Activated CD8-positive, alpha-beta memory T cell treated with anti-CD3 and anti-CD28 coated beads for 24 hours (primary cell): ENCODE data around the gene TK2.
A peak's percentile ranks its signal among the peaks of the same experiment; 100 is the strongest.
"Not testable (repeated sequence)": the region's sequence is repeated elsewhere in the genome, so short reads cannot be mapped to it uniquely, and the experiment has no call there.

ENCODE experiments used
- DNase-seq: peaks from one replicate; pipeline ENCODE4 v3.0.0-alpha.2; 2020

TK2 gene

DNA sequence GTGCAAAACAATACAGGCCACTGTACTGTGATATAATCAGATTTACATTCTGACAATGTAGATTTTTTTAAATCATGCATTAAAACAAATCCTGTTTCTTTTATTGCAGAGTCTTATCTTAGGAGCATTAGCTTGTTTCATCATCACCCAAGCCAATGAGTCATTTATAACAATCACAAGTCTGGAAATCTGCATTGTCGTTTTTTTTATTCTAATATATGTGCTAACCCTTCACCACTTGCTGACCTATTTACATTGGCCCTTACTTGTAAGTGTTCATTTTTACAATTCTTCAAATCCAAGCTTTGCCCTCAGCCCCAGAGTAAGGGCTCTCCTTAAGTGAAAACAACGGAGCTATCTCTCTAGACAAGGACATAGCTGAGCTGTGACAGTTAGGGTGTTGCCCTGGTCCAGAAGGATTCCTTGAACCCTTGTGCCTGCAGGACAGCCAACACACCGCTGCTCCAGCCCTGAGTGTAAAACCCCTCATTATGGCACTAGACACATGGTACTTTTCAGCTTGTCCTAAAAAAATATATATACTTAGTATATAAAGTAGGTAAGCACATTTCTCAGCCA, 20.0 kb upstream of the TK2 start:
- no peak for DNase-seq

DNA sequence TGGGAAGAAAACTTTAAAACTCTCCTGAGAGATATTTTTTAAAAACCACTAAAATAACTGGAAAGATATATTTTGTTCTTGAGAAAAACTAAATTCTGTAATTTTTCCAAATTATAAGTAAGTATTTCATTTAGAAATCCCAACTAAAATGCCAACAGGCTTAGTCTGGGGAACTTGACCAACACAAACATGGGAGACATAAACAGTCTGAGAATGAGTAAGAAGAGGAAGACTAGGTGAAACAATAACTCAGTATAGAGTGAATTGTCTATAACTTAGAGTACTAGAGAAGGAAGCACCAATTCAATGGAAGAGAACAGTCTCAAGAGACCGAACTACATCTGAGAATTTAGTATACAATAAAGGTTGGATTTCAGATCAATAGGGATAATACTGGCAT, 19.2 kb upstream of the TK2 start:
- no peak for DNase-seq

GRCh38 chr16:66568355-66568754, 18.4 kb upstream of the TK2 start:
- DNase-seq: no peak

- DNase-seq: not testable (repeated sequence)
Observed at GRCh38 chr16:66567270-66567669, 17.3 kb upstream of the TK2 start.

DNA sequence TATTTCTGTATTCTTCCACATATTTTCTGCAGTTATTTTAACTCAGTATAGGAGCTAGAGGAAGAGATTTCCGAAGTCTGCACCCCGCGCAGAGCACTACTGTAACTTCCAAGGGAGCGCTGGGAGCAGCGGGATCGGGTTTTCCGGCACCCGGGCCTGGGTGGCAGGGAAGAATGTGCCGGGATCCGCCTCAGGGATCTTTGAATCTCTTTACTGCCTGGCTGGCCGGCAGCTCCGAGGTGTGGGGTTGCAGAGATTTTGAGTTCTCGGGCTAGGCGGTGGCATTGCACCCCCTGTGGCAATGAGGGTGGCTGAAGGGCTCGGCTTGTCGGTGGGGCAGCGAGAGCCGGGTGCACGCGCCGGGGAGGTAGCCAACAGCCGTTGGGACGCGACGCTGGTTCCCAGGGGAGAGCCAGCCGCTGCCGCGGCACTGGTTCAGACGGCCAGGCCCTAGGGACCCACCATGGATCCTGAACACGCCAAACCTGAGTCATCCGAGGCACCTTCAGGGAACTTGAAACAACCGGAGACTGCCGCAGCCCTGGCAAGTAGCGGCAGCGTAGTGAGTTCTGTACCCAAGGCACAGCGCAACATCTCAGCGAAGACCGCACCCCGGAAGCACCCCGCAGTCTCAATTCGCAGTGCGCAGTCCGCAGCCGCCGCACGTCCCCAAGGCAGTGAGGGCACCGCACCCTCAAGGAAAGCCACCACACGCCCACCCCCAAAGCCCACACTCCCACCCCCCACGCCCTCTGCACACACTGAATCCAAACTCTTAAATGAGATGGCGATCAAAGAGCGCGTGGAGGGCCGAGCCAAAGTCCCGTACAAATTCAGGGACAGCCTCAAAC, 16.4 kb upstream of the TK2 start, which contains the start of gene CMTM1:
TSS of gene CMTM1 (plus strand) at position 389 of the 851 bp plus-strand sequence. CDS start at position 464, 75 bp downstream.
- no peak for DNase-seq

- DNase-seq: no peak
Observed at GRCh38 chr16:66563574-66564334, 13.8 kb upstream of the TK2 start.

GRCh38 chr16:66562986-66563385, 13.1 kb upstream of the TK2 start:
- no peak for DNase-seq

DNA sequence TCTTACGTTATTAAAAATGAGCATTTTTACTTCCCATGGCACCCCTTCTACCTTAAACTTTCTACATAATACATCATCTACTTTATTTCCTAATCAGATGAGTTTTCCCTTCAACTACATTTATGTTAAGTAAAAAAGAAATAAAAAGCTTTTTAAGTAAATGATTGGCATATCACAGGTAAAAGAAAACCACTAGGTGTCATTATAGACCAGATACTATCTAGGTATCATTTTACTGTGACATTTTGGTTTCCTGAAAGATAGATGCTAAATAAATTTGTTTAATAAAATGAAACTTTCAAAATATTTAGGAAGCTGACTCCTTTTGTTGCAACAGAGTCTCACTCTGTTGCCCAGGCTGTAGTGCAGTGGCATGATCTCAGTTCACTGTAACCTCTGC, 12.5 kb upstream of the TK2 start:
- DNase-seq: no peak

DNA sequence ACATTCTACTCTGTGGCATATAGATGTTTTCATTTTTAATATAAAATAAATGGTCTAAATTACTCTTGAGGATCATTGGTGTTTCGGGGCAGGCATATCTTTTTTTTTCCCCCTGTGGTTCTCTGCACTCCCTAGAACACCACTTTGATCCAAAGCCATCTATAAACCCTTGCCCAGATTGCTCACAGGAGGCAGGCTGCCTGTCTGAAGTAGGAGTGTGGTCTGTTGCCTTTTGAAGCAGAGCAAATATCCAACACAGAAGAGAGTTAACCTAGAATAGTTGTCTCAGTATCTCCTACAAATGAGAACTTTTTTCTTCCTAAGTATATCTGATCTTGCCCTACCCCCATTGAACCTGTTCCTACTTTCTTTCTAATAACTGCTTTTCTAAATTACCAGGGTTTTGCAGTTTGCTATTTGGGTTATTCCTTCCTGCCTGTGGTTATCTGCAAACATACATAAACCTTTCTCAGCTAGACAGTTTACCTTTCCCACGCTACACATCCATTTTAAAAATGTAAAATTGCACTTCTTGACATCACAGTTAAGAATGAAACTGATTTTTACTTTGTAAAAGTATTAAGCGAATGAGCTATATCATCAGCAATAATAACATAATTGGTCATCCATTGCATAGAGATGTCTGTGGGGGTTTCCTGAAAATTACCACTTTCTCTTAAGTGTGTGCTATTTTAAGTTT, 11.6 kb upstream of the TK2 start:
- no peak for DNase-seq

DNA sequence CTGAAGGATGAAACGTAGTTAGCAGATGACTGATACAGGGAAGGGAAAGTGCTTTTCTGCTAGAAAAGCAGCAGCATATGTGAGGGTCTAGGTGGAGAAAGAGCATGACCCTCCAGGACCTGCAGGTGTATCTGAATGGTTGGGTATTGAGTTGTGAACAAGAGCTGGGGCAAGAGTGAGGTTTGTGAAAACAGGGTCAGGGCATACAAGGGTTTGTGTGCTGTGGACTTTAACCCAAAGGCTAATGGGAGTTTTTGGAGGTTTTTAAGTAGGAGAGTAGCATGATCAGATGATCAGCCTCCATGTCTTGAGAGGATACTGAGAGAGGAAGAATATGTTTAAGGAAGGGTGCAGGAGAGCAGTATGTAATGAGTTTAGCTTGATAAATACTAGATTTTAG, 10.2 kb upstream of the TK2 start:
- no peak for DNase-seq

- DNase-seq: no peak
Observed at GRCh38 chr16:66554495-66554894, 4.6 kb upstream of the TK2 start.

DNA sequence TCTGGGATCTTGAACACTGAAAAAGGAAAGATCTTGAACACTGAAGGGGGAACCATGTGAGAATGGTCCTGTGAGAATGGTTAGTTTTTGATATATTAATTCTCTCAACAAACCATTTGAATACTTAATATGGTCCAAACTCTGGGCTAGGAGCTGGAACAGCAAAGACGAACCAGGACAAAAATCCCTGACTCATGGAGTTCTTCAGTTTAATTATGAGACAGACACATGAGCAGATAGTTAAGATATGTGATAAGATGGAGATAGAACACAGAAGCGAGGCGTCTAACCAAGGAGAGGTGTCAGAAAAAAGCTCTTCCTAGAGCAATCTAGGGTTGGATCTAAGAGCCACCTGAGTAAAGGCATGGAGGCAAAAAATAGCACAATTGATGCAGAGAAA, 4.1 kb upstream of the TK2 start:
- DNase-seq: no peak

- DNase-seq: no peak
Observed at GRCh38 chr16:66553223-66553622, 3.3 kb upstream of the TK2 start.

DNA sequence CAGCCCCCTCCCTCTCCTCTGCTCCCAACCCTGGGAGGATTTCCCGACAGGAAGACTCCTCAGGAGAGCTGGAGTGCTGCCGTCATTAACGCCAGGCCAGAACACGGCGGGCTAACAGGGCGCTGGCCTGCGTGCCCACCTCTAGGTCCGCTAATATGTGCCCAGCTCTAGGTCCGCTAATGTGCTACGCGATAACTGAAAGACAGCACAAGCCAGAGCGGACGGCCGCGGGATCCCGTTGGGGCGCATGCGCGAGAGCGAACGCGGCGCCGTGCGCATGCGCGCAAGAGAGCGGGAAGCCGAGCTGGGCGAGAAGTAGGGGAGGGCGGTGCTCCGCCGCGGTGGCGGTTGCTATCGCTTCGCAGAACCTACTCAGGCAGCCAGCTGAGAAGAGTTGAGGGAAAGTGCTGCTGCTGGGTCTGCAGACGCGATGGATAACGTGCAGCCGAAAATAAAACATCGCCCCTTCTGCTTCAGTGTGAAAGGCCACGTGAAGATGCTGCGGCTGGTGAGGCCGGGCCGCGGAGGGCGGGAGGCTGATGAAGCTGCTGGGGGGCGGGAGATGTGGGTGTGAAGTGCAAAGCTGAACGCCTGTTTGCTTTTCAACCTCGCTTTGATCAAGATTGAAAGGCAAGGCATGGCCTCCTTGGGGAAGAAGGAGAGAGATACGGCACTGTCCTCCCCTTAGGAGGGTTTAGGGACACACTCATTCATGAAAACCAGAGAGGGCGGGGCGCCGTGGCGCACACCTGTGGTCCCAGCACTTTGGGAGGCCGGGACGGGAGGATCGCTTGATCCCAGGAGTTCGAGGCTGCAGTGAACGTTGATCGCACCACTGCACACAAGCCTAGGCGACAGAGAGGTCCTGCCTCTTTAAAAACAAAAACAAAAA, 2.6 kb upstream of the TK2 start, which contains the start of gene CKLF:
TSS of gene CKLF (plus strand) at position 291 of the 892 bp plus-strand sequence. CDS start at position 431, 140 bp downstream.
- DNase-seq: peak; percentile 95

- no peak for DNase-seq
Observed at GRCh38 chr16:66551788-66552285, 1.9 kb upstream of the TK2 start.

- DNase-seq: peak; percentile 75
Observed at GRCh38 chr16:66551348-66551759, 1.4 kb upstream of the TK2 start.

GRCh38 chr16:66548868-66549267, 1.1 kb downstream of the TK2 start:
- no peak for DNase-seq

DNA sequence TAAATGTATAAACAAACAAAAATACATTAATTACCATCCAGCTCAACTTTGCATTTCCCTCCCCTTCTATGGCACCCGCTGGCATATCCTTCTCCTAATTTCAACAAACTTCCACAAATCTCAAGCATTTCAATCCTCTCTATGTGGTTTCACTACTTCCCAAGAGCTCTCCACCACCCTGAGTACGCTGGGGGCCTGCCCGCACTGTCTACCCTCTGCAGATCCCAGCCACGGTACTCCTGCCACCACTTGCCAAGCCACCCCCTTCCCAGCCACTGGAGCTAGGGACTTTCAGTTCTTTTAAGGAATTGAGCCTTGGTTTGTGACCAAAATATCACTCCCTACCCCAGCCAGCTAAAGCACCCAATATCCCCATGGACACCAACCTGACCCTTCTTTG, 1.9 kb downstream of the TK2 start:
- DNase-seq: no peak

- DNase-seq: no peak
Observed at GRCh38 chr16:66547101-66547989, 2.6 kb downstream of the TK2 start.

- no peak for DNase-seq
Observed at GRCh38 chr16:66544016-66544757, 5.7 kb downstream of the TK2 start.
